Upper lobe of left lung (tissue), 4 donors: ENCODE measurements around the gene FILIP1L.

Source experiments
- POLR2A ChIP-seq, 4 donors: fragments of 450-650 bp; IDR thresholded peaks; one replicate each; pipeline ENCODE4 v1.5.1; 2016 to 2017; ENCODE audit warnings: antibody characterized with exemption in 4 of 4, mild to moderate bottlenecking in 2 of 4
- TF ChIP-seq, protein P1 (sequence below), 6 experiments: fragments of 450-650 bp in 4 of 6; fragments of 200-600 bp in 2 of 6; sonication (generic) in 2 of 6; IDR thresholded peaks; one replicate each; pipeline ENCODE4 v1.5.1; 2016 to 2019; ENCODE audit warnings: antibody characterized with exemption in 6 of 6

DNA sequence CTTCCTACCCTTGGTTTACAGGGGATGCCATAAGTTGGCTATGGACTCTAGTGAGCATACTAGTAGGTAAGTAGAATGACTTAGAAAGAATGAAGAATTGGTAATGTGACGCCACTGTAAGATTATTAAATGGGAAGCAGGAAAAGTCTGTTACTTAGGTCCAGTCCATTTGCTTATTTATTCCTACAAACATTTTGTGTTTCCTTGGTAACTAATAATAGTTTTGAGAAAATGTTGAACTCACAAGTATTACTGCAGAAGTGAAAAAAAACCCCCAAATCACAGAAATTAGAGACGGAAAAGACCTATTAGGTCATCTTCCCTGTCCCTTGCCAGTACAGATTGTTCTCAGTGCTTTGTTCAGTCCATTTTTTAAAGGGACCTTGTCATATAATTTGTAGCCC is 233.2 kb downstream of the FILIP1L start:
- TF ChIP-seq, protein P1, sequence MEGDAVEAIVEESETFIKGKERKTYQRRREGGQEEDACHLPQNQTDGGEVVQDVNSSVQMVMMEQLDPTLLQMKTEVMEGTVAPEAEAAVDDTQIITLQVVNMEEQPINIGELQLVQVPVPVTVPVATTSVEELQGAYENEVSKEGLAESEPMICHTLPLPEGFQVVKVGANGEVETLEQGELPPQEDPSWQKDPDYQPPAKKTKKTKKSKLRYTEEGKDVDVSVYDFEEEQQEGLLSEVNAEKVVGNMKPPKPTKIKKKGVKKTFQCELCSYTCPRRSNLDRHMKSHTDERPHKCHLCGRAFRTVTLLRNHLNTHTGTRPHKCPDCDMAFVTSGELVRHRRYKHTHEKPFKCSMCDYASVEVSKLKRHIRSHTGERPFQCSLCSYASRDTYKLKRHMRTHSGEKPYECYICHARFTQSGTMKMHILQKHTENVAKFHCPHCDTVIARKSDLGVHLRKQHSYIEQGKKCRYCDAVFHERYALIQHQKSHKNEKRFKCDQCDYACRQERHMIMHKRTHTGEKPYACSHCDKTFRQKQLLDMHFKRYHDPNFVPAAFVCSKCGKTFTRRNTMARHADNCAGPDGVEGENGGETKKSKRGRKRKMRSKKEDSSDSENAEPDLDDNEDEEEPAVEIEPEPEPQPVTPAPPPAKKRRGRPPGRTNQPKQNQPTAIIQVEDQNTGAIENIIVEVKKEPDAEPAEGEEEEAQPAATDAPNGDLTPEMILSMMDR (IDR thresholded peaks at IDR 0.05), result no peak
- TF ChIP-seq POLR2A (IDR thresholded peaks at IDR 0.05), result no peak
